Activated CD8-positive, alpha-beta memory T cell treated with anti-CD3 and anti-CD28 coated beads, Interleukin-2, amount 50 U/mL, for 1 hour (primary cell): ENCODE data around the gene SSX1.
"Not testable (repeated sequence)": the region's sequence is repeated elsewhere in the genome, so short reads cannot be mapped to it uniquely, and the experiment has no call there.

Experiments
- DNase-seq: peaks from one replicate; pipeline ENCODE4 v3.0.0-alpha.2; 2020; ENCODE audit errors: extremely low read depth

SSX1 gene, protein sequence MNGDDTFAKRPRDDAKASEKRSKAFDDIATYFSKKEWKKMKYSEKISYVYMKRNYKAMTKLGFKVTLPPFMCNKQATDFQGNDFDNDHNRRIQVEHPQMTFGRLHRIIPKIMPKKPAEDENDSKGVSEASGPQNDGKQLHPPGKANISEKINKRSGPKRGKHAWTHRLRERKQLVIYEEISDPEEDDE

DNA sequence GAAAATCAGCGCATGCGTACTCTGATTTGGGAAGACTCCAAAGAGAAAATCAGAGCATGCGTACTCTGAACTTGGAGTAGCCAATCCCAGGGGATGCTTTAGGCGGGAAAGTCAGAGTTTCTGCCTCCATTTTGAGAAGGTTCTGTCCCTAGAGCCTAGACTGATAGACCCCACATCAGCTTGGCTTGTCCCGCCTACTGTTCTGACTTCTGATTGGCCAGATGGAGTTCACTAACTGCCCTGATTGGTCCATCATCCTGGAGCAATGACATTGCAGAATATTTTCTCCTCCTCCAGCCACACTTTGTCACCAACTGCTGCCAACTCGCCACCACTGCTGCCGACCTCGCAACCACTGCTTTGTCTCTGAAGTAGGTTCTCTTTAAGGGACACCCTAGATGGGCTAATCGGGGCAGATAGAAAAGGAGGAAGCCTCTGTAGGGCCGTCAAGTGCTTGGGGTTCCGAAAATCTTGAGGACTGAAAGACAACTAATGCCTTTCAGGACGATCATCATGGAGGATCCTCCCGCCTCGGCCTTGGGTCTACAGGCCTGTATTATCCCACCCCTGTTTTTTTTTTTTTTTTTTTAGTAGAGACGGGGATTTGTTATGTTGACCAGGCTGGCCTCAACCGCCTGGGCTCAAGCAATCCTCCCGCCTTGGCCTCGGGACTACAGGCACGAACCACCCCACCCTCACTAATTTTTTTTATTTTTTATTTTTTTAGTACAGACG lies at the start of gene SSX1:
TSS of gene SSX1 (plus strand) at position 331 of the 735 bp plus-strand sequence. CDS start 1,850 bp downstream, outside the sequence.
- not testable (repeated sequence) for DNase-seq

DNA sequence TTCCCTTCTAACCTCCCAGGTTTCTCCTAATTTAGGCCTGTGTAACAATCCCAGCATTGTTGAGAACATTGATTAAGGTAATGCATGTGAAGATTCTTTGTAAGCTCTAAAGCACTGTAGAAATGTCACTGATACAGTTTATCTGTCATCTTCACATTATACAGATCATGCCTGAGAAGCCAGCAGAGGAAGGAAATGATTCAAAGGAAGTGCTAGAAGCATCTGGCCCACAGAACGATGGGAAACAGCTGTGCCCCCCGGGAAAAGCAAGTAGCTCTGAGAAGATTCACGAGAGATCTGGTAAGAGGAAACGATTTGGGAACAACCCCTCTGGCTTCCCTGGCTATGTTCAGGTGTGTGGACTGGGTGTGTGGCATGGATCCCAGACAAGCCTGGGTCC lies 40.9 kb upstream of the SSX1 start:
- not testable (repeated sequence) for DNase-seq

DNA sequence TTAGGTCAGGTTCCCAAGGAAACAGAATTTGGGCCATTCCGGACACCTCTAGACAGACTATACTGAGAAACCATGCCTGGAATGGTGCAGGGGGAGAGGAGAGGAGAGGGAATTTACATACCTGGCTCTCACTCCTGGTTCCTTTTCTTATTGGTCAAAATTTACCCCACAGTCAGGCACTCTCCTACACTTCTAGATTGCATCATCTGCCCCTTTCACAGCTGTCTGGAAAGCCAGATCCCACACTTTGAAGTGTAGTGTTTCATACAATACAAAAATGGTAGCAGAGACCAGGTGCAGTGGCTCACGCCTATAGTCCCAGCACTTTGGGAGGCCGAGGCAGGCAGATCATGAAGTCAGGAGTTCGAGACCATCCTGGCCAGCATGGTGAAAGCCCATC lies 31.0 kb upstream of the SSX1 start:
- not testable (repeated sequence) for DNase-seq

DNA sequence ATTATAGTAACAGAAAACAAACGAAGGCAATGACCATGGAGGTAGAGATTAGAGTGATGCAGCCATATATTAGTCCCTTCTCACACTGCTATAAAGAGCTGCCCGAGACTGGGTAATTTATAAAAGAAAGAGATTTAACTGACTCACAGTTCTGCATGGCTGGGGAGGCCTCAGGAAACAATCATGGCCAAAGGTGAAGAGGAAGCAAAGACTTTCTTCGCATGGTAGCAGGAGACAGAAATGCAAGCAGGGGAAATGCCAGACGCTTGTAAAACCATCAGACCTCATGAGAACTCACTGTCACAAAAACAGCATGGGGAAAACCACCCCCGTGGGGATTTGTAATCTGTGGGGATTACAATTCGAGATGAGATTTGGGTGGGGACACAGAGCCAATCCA lies 2.2 kb upstream of the SSX1 start:
- not testable (repeated sequence) for DNase-seq

DNA sequence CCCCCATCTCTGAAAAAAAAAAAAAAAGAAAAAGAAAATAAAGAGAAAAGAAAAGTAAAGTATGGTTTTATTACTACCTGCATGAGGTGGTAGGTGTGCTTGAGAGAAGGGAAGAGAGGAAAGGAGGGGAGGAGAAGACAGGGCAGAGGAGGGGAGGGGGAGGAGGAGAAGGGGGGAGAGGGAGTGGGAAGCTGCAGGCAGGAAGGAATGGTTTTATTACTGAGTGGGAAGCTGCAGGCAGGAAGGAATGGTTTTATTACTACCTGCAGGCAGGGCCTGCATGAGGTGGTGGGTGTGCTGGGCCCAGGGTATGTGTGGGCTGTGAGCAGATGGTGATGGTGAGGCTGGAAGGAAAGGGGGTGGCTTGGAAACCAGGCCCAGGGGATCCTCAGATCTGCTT lies 19.2 kb downstream of the SSX1 start:
- not testable (repeated sequence) for DNase-seq

DNA sequence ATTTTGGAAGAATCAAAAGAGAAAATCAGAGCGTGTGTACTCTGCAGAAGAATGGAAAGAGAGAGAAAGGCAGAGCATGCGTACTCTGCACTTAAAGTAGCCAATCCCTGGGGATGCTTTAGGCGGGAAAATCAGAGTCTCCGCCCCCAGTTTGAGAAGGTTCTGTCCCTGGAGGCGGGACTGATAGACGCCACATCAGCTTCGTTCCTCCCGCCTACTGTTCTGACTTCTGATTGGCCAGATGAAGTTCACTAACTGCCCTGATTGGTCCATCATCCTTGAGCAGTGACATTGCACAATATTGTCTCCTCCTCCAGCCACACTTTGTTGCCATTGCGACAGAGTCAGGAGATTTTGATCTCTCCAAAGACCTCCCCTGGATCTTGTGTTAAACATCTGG lies 23.8 kb downstream of the SSX1 start:
- DNase-seq, result no peak

DNA sequence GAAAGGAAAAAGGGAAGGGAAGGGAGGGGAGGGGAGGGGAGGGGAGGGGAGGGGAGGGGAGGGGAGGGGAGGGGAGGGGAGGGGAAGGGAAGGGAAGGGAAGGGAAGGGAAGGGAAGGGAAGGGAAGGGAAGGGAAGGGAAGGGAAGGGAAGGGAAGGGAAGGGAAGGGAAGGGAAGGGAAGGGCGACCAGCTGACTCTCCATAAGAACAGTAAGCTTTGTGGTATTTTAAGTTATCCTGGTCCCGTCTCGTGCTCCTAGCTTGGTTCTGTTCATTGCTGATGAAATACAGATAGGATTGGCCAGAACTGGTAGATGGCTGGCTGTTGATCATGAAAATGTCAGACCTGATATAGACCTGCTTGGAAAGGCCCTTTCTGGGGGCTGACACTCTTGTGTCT lies 25.5 kb downstream of the SSX1 start:
- not testable (repeated sequence) for DNase-seq

DNA sequence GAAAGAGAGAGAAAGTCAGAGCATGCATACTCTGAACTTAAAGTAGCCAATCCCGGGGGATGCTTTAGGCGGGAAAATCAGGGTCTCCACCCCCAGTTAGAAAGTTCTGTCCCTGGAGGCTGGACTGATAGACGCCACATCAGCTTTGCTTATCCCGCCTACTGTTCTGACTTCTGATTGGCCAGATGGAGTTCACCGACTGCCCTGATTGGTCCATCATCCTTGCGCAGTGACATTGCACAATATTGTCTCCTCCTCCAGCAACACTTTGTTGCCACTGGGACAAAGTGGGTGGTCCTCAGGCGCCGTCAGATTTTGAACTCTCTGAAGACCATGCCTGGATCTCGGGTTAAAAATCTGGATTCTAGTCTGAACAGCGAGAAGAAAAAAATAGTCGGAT lies 51.0 kb downstream of the SSX1 start:
- DNase-seq, result no peak

DNA sequence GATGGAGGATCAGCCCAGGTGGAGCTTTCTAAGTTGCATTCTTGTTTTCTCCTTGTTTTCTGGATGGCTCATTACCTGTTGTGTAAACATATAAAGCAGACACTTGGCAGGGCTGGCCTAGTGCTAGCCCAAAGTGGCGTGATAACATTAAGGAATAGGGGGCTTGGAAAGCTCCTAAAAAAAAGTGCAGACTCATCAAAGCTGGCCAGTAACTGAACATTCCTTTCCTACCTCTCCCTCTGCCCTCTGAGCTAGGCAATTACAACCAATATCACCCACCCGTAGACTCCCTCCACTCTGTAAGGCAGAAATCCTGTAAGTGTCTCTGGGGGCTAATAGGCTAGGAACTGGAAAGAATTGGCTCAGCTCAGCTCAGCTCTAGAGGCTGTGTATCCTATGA lies 58.8 kb downstream of the SSX1 start:
- DNase-seq, result not testable (repeated sequence)
